Choroid plexus epithelial cell (primary cell): Measurements from ENCODE around the gene NTNG1.

Experiments
- DNase-seq: peaks from one replicate; pipeline ENCODE4 v3.0.0-alpha.2; 2010; ENCODE audit warnings: low read depth
- H3K4me3 ChIP-seq: 2 replicates; pipeline ENCODE4 v1.5.1; 2011; ENCODE audit warnings: low read depth, mild to moderate bottlenecking, control low read depth, low read length, moderate library complexity
- TF ChIP-seq, protein P1 (sequence below): conservative IDR thresholded peaks from 2 replicates; pipeline ENCODE4 v1.5.1; 2011; ENCODE audit warnings: low read depth, mild to moderate bottlenecking, control low read depth, inconsistent platforms, low read length, moderate library complexity

NTNG1 gene

DNA sequence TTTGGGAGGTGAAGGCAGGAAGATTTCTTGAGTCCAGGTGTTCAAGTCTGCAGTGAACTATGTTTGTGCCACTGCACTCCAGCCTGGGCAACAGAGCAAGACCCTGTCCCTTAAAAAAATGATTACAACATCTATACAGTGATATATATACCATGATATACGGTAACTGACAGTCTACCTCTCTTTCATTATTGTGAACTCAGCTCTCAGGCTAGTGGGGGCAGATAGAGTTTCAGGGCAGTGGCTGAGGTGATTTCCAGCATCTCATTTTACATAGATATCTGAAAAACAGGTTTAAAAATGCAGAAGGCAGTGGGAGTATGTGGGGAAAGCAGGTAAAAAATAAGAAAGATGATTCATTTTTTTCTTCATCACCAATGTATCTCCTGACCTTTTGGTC, 8.1 kb upstream of the NTNG1 start:
- H3K4me3 ChIP-seq = no peak overlapping the region
- DNase-seq = no peak
- TF ChIP-seq, protein P1, sequence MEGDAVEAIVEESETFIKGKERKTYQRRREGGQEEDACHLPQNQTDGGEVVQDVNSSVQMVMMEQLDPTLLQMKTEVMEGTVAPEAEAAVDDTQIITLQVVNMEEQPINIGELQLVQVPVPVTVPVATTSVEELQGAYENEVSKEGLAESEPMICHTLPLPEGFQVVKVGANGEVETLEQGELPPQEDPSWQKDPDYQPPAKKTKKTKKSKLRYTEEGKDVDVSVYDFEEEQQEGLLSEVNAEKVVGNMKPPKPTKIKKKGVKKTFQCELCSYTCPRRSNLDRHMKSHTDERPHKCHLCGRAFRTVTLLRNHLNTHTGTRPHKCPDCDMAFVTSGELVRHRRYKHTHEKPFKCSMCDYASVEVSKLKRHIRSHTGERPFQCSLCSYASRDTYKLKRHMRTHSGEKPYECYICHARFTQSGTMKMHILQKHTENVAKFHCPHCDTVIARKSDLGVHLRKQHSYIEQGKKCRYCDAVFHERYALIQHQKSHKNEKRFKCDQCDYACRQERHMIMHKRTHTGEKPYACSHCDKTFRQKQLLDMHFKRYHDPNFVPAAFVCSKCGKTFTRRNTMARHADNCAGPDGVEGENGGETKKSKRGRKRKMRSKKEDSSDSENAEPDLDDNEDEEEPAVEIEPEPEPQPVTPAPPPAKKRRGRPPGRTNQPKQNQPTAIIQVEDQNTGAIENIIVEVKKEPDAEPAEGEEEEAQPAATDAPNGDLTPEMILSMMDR = no peak

- DNase-seq = peak; percentile 55
- H3K4me3 ChIP-seq = no peak overlapping the region
- TF ChIP-seq, protein P1 = no peak
These were observed 5.4 kb upstream of the NTNG1 start for GRCh38 chr1:107135463-107135862.

DNA sequence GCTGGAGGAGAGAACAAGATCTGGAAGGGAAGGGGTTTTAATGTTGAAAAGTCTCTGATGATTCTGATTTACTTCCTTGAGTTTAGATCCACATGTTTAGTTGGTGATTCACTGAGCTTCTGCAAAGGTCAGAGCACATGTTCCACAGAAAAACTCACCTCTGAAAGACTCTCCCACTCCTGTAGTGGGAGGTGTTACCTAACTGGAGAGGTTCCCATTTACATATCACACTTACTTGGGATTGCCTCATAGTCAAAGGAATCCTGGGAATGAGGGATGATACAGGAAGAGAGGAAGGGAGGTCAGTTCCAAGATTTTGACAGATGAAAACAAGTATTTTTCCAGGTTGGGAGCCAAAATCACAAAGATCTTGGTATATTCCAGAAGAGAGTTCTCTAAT, 2.7 kb upstream of the NTNG1 start:
- no peak for DNase-seq
- TF ChIP-seq, protein P1 = no peak
- H3K4me3 ChIP-seq = no peak overlapping the region

GRCh38 chr1:107138767-107139445, 1.9 kb upstream of the NTNG1 start:
- DNase-seq = no peak
- H3K4me3 ChIP-seq = no peak overlapping the region
- TF ChIP-seq, protein P1 = no peak

- TF ChIP-seq, protein P1 = no peak
- DNase-seq = peak; percentile 56
- H3K4me3 ChIP-seq = peak overlapping the region; percentile 43
These were observed 771 bp upstream of the NTNG1 start for GRCh38 chr1:107139833-107140702.

- DNase-seq = no peak
- peak overlapping the region; percentile 50 for H3K4me3 ChIP-seq
- TF ChIP-seq, protein P1 = no peak
These were observed 770 bp downstream of the NTNG1 start for GRCh38 chr1:107141491-107142126.
